Femur (tissue), 1 donor: ENCODE results near the gene HMGN4.
"Not testable (repeated sequence)": the region's sequence is repeated elsewhere in the genome, so short reads cannot be mapped to it uniquely, and the experiment has no call there.

Experiments
- DNase-seq: peaks from one replicate; pipeline ENCODE4 v3.0.0-alpha.2; 2017

HMGN4 gene

DNA sequence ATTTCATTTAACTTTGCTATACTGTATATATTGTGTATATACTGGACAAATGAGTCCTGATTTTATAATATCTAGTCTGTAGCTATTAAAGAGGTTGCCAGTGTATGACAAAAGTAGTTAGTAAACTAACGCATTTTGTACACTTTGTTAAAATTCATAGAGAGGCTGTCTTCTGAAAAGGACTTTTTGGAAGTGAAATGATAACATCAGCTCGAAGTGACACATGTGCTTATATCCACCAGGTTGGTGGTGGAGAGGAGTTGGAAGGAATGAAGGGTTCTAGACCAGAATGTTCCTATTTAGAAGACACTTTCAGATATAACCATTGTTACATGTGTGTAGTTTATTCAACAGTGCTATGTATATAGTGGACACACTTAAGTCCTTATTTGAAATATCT, 13.9 kb upstream of the HMGN4 start:
- not testable (repeated sequence) for DNase-seq

DNA sequence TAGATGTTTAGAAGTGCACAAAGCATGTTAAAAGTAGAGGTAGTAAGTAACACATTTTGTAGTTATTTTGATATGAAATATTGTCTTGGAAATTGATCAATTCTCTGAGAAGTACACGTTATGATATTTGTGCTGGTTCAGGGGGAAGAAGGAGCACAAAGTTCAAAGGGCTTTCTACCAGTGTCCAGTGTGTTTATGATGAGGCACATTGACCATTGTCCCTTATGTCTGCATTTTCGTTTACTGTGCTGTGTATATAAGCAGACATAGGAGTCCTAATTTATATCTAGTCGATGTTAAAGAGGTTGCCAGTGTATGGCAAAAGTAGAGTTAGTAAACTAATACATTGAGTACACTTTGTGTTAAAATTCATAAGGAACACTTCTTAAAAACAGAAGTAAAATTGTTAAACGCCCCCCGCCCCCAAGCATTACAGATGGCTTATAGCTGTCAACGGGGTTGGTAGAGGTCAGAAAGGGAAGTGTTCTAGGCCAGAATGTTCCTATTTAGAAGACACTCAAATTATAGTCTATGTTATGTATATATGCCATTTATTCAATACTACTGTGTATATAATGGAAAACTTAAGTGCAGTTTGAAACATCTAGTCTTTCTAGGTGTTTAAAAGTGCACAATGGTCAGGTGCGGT, 13.3 kb upstream of the HMGN4 start:
- DNase-seq: no peak

DNA sequence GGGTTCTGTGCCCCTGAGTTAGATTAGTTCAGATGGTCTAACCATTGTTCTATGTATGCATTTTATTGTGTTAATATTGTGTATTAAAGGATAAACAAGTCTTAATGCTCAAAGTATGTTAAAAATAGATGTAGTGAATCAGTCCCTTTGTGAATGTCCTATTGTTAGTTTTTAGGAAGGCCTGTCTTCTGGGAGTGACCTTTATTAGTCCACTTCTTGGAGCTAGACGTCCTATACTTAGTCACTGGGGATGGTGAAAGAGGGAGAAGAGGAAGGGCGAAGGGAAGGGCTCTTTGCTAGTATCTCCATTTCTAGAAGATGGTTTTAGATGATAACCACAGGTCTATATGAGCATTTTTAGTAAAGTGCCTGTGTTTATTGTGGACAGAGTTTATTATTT, 12.3 kb upstream of the HMGN4 start:
- DNase-seq: no peak

DNA sequence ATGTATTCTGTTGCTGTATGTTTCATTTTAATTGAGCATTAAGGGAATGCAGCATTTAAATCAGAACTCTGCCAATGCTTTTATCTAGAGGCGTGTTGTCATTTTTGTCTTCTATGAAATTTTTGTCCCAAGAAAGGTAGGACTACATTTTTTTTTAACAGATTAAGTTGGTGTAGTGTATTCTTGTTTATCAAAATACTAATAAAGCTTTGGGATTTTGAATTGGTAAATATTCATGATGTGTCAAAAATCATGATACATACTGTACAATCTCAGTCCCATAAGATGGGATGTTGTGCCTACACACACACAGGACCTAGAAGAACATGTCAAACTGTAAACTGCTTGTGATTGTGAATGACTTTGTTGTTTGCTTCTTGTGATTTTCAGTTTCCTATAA, 11.2 kb upstream of the HMGN4 start:
- DNase-seq: no peak

DNA sequence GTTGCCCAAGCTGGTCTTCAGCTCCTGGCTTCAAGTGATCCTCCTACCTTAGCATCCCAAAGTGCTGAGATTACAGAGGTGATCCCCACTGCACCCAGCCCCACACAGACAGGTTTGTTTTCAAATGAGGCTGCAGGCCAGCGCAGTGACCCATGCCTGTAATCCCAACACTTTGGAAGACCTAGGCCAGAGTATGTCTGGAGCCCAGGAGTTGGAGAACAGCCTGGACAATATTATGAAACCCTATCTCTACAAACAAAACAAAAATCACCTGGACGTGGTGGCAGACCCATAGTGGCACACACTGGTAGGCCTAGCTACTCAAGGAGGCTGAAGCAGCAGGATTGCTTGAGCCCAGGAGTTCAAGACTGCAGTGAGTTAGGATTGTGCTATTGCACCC, 8.0 kb upstream of the HMGN4 start:
- no peak for DNase-seq

DNA sequence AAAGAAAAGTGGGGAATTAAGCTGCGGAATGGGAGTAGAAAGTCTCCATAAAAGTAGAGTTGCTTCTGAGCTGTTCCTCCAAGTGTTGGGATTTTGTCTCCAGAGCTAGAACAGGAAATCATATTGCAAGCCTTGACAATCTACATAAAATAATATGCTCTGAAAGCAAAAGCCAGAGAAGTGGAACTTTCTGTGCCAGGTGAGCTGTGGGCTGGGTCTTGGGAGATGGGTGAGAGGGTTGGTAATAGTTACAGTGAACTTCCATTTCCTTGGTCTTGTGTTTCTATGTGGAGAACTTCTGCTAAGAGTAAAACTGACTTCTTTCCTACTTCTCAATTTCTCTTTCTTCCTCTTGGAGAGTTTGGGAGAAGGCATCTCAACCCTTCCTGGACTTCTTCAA, 6.3 kb upstream of the HMGN4 start:
- DNase-seq: no peak

DNA sequence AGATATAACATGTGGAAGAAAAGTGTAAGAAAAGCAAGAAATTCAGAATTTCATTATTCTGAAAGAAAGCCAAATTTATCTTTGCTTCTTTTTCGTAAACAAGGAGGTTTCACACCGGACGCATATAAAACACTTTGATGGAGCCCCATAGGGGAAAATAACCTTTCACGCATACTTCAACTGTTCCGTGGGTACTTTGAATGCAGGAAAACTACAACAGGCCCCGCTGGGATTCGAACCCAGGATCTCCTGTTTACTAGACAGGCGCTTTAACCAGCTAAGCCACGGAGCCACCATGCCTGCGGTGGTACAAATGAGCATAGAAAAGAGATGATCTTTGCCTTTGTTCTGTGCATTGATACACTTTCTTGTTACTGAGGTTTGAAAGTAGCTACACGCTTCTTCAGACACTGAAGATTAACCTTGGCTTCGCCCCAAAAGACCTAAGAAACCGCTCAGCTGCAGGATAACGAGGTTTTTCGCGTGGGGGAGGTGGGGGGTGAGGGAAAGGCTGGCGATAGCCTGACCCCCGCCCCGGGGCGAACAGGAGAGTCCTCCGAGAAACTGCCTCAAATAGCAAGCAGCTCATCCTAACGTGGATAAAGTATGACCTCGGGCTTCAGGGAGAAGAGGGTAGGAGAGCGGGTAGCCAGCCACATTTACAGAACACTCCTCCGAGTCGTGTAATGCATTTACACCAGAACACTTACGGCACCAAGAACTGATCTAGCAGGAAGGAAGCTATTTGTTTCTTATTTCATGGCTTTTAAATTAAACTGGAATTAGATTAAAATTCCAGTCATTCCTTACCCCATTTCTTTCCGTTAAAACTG, 5.3 kb upstream of the HMGN4 start:
- peak; percentile 95 for DNase-seq

DNA sequence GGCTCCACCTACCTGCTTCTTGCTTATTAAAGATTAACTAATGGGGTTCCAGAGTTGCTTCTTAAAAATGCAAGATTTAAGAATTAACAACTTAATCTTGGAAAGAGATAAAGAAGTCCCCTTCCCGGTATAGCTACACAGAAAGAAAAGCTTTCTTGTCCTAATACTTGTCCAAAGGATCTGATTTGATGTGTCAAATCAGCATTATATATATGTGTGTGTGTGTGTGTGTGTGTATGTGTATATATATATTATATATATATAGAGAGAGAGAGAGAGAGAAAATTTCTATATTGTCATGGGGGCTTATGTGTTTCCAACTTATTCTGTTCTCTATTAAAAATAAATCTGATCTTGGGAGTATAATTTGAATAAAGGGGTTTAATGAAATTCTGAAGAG, 4.6 kb upstream of the HMGN4 start:
- no peak for DNase-seq

DNA sequence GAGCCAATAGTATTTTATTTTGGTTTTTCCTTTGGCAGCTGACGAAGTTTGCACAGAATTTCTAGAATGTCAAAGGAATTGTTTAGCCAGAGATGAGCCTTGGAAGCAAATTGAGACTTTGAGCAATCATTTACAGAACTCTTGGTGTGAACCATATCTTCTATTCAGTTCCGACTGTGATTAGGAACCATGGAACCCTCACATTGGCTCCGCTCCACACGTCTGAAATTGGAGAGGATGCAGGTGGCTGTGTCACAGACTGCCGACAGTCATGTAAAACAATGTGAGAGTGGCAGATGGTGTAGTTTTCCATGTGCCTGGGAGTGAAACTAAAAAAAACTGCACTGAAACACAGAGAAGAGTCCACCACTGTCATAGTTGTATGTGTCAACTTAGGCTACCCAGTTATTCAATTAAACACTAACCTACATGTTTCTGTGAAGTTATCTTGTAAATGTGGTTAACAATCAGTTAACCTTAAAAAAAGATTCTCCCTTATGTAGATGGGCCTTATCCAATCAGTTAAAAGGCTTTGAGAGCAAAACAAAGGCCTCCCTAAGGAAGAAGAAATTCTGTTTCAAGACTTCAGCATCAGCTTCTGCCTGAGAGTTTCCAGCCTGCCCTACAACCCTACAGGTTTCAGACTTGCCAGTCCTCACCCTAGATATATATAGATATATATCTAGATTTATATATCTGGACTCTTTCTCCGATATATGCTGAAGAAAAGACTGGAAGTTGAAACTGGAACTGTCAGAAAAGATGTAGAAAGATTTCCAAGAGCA, 3.3 kb upstream of the HMGN4 start:
- DNase-seq: no peak

DNA sequence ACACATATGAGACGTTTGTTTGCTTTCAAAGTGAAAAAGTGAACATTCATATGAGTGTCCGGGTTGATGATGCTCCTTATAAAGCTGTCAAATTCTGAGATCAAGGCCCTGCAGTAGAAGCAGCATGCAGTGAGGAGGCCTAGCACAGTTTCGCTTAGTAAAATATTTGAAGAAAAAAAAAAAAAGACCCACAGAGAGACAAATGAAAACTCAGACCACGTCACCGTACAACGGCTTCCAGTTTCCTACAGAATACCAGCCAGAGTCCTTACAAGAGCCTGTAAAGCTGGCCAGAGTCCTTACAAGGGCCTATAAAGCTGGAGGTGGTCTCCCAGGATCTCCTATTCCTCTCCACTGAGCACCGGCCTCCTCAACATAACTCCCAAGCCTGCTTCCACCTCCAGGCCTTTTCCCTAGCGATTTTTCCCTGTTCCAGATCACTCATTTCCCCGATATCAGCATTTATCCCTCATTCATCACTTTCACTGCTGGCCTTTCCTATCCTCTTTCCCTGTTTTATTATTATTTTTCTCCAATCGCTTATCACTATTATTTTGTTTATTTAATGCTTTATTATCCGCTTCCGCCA, 1.5 kb upstream of the HMGN4 start:
- DNase-seq: peak; percentile 86

DNA sequence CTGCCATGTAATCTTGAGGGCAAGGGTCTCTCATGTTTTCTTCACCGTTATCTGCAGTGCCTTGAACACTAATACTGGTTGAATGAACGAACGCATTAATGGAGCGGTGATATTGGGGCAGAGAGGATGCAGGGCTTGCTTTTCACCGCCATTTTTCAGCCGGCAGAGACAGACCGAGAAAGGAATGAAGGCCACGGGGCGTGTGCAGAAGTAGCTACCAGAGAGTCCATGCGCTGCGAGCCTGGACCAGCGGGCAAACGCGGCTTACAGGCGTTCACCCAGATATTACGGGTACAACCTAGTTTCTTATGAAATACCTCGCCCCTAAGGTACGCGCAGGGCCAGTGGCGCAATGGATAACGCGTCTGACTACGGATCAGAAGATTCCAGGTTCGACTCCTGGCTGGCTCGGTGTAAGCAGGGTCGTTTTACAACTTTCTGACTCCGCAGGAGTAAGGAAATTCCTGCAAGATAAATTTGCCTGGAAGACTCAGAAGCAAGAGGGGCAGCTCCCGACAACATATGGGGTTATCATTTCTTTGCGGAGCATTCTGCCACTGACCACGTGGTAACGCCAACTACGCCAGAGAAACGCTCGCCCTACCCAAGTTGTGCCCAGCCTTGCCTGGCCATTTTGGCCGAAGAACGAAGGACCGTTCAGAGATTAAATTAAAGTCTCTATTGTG, 863 bp upstream of the HMGN4 start:
- DNase-seq: peak; percentile 95

DNA sequence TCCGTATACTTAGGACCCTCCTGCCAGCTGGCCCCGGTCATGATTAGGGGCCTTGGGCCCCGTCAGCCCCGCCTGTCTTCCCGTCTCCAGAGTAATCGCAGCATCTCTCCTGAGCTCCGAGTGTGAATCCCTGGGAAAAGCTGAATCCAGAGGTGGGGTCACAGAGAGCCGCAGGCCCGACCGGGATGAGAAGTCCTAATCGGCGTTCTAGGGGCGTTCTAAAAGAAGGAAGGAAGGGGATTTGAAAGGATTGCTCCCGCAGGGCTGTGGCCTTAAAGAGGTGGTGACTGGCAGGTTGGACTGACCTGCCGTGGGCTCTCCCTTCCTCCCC, 371 bp downstream of the HMGN4 start:
- no peak for DNase-seq

DNA sequence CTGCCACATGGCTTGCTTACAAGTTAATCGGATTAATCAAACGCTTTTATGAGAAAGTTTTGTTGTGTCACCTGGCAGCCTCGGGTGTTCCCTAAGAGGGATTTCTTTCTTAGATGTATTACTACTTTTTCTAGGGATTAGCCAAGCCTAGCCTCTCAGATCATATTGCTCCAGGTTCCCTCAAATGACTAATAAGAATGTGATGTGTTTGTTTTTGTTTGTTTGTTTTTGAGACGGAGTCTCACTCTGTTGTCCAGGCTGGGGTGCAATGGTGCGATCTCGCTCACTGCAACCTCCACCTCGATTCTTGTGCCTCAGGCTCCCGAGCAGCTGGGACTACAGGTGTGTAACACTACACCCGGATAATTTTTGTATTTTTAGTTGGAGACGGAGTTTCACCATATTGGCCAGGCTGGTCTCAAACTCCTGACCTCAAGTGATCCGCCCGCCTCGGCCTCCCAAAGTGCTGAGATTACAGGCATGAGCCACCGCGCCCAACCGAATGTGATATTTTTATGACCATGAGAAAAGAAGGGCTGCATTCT, 977 bp downstream of the HMGN4 start:
- DNase-seq: no peak

DNA sequence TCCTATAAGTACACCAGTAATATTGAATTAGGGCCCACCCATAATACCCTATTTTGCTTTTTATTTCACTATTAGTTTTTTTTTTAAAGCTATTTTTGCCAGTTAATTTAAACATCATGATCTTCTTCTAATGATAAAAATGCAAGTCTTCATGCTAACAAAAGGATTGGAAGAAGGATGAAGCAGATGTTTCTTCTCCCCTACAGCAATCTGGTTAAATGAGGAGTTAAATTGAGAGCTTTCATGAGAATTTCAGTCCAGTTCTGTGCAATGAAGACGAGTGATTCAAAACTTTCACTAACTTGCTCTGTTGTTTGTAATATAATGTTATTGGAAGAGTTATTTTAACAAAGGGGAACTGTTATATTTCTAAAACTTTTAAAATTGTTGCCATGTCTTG, 3.4 kb downstream of the HMGN4 start:
- no peak for DNase-seq

DNA sequence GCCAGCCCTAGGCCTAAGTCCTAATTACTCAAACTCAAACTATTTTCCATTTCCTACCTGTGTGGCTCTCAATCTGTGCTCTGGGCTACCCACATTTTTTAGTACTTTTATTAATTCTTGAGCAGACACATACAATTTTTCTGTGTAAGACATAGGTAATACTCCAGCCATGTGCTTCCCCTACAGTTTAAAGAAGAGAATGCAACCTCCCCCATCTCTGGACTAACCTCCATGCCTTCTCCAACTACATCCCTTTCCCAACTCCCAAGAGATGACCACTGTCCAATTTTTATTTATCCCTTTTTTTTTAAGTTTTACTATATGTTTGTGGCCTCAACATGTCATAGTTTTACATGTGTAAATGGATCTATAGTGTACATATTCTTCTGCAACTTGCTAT, 5.8 kb downstream of the HMGN4 start:
- no peak for DNase-seq

DNA sequence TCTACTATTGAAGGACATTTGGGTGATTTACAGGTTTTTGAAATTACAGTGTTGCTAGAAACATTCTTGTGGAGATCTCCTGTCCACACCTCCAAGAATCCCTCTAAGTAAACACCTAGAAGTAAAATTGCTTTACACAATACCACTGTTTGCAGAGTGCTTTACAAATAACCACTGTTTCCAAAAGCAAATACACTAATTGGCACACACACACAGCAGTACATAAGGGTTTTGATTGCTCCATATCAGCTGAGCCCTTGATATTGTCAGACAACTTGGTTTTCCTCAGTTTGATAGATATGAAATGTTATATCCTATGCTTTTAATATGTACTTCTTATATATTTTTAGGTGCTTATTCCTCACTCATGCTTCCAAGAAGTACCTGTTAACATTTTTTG, 6.3 kb downstream of the HMGN4 start:
- no peak for DNase-seq

DNA sequence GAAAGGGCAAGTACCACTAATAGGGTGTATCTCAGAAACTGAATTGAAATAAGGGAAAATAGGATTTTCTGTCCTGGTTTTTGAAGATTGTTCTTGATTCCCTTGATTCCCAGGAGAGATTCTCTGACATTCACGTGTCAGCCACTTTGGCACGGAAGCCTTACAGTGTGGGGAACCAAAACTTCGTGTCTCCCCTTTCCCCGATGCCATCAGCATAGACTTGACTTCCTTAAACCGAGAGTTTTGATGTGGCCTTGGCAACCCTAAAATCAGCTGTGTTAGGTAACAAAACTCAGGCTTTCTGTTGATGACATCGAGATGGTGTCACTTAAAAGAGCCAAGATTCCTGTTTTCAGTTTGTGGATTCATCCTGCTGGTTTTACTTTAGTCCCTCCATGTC, 7.5 kb downstream of the HMGN4 start:
- DNase-seq: no peak

DNA sequence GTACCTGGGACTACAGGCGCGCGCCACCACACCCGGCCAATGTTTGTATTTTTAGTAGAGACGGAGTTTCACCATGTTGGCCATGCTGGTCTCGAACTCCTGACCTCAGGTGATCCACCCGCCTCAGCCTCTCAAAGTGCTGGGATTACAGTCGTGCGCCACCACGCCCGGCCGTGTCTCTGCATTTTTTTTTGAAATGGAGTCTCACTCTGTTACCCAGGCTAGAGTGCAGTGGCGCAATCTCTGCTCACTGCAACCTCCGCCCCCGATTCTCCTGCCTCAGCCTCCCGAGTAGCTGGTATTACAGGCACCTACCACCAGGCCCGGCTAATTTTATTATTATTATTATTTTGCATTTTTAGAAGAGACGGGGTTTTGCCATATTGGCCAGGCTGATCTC, 9.2 kb downstream of the HMGN4 start:
- not testable (repeated sequence) for DNase-seq

DNA sequence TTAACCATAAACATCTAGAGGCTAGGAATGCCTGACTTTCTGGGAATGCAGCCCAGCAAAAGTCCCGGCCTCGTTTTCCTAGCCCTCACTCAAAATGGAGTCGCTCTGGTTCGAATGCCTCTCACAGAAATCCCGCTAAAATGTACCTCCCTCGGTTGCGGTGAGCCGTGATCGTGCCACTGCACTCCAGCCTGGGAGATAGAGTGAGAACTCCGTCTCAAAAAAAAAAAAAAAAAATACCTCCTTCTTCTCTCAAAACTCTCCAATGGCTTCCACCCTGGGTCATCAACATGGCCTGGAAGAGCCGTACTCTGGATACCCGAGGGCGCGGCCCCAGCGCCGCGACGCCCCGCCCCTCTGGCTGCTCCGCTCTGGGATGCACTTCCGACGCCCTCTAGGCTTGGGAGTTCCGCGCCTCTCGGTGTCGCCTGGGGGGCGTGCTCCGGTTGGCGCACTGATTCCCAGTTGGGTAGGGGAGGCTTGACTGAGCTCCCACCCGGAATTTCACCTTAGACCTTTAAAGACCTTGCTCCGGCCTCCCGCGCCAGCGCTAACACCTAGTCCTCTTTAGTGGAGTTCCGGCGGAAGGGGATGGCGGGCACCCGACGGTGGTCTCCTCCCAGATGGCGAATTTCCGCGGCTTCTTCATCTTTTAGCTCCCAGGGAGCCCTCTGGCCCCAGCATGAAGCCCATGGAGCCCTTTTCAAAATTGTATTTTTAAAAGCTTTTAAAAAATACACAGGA, 12.3 kb downstream of the HMGN4 start:
- DNase-seq: peak; percentile 80

DNA sequence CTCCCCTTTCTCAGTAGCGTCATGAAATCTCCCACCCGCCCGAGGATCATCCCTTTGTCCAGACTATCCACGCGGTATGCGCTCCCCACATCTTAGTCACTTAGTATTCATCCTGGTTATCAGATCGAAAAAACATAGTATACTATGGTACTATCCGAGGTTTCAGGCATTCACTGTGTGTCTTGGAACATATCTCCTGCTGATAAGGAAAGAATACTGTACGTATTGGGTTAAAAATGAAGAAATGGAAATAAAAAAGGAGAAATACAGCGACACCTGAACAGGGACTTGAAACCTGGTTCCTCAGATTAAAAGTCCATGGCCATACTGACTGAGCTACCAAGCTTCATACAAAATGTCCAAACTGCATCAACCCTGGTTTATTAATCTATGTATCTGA, 14.0 kb downstream of the HMGN4 start:
- DNase-seq: no peak

DNA sequence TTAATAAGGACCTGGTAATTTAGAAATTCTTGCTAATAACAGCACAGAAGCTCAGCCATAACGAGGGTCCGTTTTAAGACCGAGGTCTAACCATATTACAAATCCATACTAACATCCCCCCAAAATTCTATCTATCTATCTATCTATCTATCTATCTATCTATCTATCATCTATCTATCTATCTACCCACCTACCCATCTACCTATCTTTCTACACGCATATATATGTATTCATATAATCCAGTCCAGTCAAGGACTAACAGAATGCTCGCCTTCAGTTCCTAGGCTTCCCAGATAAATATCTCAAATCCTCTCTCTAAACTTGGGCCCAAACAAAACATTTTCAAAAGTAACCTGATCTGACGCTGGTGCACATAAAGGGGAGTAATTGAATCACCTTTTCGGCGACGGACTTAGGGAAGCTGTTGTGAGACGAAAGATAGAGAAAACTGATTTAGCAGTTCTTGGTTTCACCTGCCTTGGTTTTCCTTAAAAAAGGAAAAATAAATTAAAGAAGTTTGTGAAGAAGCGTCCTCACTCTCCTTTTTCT, 14.5 kb downstream of the HMGN4 start:
- no peak for DNase-seq

DNA sequence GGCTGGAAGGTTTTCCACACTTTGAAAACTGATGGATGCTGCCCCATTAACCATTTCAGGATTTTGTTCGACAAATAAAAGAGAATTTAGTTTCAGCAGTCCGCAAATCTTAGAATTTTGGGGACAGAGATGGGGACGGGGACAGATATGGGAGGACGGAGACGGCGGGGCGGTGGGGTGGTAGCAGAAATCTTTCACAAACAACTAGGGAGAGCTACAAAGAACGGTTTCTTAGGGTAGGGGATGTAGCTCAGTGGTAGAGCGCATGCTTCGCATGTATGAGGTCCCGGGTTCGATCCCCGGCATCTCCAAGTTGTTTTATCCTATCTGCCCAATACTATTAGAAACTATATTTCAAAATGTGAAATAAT, 15.1 kb downstream of the HMGN4 start:
- peak; percentile 85 for DNase-seq
